HEK293 (cell line): ENCODE measurements around the gene TNFRSF6B.

Experiments
- GLI2 ChIP-seq: fragments of 450-650 bp; formaldehyde crosslinking; IDR thresholded peaks from 2 replicates; pipeline ENCODE4; 2017; ENCODE audit warnings: missing biosample characterization, missing genetic modification characterization, low read depth, borderline replicate concordance
- ZNF112 ChIP-seq: fragments of 450-650 bp; formaldehyde crosslinking; IDR thresholded peaks from 2 replicates; pipeline ENCODE4 v1.5.0; 2017; ENCODE audit warnings: missing biosample characterization, missing genetic modification characterization
- ZNF175 ChIP-seq: fragments of 450-650 bp; formaldehyde crosslinking; IDR thresholded peaks from 2 replicates; pipeline ENCODE4 v1.5.1; 2016; ENCODE audit warnings: missing biosample characterization, missing genetic modification characterization
- ZNF24 ChIP-seq: fragments of 450-650 bp; formaldehyde crosslinking; IDR thresholded peaks from 2 replicates; pipeline ENCODE4 v1.5.1; 2016; ENCODE audit warnings: missing biosample characterization, missing genetic modification characterization
- ZNF416 ChIP-seq: fragments of 450-650 bp; formaldehyde crosslinking; IDR thresholded peaks from 2 replicates; pipeline ENCODE4 v1.5.1; 2016; ENCODE audit warnings: missing biosample characterization, missing genetic modification characterization
- ZNF514 ChIP-seq: fragments of 450-650 bp; formaldehyde crosslinking; IDR thresholded peaks from 2 replicates; pipeline ENCODE4 v1.5.1; 2016; ENCODE audit warnings: missing biosample characterization, missing genetic modification characterization
- ZNF792 ChIP-seq: fragments of 450-650 bp; formaldehyde crosslinking; IDR thresholded peaks from 2 replicates; pipeline ENCODE4 v1.5.1; 2016; ENCODE audit warnings: missing biosample characterization, missing genetic modification characterization
- TF ChIP-seq, protein P1 (sequence below): fragments of 450-650 bp; formaldehyde crosslinking; IDR thresholded peaks from 2 replicates; pipeline ENCODE4 v1.5.1; 2016; ENCODE audit warnings: missing biosample characterization, missing genetic modification characterization
- TF ChIP-seq, protein P2 (sequence below): fragments of 450-650 bp; formaldehyde crosslinking; IDR thresholded peaks from 2 replicates; pipeline ENCODE4 v1.5.1; 2016; ENCODE audit warnings: missing biosample characterization, missing genetic modification characterization
- TF ChIP-seq, protein P3 (sequence below): fragments of 450-650 bp; formaldehyde crosslinking; IDR thresholded peaks from 2 replicates; pipeline ENCODE4 v1.5.1; 2016; ENCODE audit warnings: missing biosample characterization, missing genetic modification characterization

- TF ChIP-seq ZNF792 (tag by site-specific recombination): no peak
- TF ChIP-seq ZNF24 (tag by site-specific recombination): no peak
- TF ChIP-seq ZNF175 (tag by site-specific recombination): no peak
- no peak for TF ChIP-seq GLI2 (tag by site-specific recombination)
- TF ChIP-seq, protein P1, sequence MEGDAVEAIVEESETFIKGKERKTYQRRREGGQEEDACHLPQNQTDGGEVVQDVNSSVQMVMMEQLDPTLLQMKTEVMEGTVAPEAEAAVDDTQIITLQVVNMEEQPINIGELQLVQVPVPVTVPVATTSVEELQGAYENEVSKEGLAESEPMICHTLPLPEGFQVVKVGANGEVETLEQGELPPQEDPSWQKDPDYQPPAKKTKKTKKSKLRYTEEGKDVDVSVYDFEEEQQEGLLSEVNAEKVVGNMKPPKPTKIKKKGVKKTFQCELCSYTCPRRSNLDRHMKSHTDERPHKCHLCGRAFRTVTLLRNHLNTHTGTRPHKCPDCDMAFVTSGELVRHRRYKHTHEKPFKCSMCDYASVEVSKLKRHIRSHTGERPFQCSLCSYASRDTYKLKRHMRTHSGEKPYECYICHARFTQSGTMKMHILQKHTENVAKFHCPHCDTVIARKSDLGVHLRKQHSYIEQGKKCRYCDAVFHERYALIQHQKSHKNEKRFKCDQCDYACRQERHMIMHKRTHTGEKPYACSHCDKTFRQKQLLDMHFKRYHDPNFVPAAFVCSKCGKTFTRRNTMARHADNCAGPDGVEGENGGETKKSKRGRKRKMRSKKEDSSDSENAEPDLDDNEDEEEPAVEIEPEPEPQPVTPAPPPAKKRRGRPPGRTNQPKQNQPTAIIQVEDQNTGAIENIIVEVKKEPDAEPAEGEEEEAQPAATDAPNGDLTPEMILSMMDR (tag by site-specific recombination): no peak
- no peak for TF ChIP-seq ZNF416 (tag by site-specific recombination)
- TF ChIP-seq, protein P2, sequence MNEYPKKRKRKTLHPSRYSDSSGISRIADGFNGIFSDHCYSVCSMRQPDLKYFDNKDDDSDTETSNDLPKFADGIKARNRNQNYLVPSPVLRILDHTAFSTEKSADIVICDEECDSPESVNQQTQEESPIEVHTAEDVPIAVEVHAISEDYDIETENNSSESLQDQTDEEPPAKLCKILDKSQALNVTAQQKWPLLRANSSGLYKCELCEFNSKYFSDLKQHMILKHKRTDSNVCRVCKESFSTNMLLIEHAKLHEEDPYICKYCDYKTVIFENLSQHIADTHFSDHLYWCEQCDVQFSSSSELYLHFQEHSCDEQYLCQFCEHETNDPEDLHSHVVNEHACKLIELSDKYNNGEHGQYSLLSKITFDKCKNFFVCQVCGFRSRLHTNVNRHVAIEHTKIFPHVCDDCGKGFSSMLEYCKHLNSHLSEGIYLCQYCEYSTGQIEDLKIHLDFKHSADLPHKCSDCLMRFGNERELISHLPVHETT (tag by site-specific recombination): no peak
- TF ChIP-seq, protein P3, sequence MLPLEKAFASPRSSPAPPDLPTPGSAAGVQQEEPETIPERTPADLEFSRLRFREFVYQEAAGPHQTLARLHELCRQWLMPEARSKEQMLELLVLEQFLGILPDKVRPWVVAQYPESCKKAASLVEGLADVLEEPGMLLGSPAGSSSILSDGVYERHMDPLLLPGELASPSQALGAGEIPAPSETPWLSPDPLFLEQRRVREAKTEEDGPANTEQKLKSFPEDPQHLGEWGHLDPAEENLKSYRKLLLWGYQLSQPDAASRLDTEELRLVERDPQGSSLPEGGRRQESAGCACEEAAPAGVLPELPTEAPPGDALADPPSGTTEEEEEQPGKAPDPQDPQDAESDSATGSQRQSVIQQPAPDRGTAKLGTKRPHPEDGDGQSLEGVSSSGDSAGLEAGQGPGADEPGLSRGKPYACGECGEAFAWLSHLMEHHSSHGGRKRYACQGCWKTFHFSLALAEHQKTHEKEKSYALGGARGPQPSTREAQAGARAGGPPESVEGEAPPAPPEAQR (tag by site-specific recombination): no peak
- no peak for TF ChIP-seq ZNF514 (tag by site-specific recombination)
- TF ChIP-seq ZNF112: no peak
These were observed 3.9 kb upstream of the TNFRSF6B start for GRCh38 chr20:63692436-63693082.
